Measurements from ENCODE around the gene ARHGAP18. TPM values are rescaled to one million over a fixed set of nuclear protein-coding genes. Genes with fewer than 3 reads are reported as not detected.
A peak's percentile ranks its signal among the peaks of the same experiment; 100 is the strongest.

Gene ARHGAP18
- total and polyA plus RNA-seq, 4 donors: 1.6 to 8.0 (median 3.0) TPM

DNA sequence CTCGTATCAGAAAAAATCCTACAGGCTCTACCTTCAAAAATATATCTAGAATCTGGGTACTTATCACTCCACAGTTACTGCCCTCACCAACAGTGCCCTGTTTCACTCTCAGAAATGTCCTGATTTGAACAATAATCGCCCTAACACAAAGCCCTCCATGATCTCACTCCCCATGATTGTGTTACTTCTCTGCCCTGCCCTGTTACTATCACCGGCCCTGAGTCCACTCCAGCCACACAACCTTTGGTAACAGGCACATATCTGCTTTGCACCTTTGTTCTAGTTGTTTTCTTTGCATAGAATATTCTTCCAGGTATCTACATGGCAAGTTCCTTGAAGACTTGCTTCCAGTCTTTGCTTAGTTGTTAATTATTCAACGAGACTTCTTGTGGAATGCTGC, 142.0 kb downstream of the ARHGAP18 start:
- 88% methylated on average over 4 of the region's 4 CpGs for WGBS
- Histone ChIP-seq H3K27me3 (ENCODE audit: control insufficient read depth in 4 of 4, insufficient read depth in 4 of 4, low read length in 3 of 4) (no peaks in the 10 kb centered on the region), H3K9me3 (ENCODE audit: control insufficient read depth in 4 of 4, low read length in 3 of 4) (no peaks in the 10 kb centered on the region), H3K4me1 (ENCODE audit: control insufficient read depth in 4 of 4, insufficient read depth in 4 of 4, low read length in 3 of 4) (no peaks in the 10 kb centered on the region), H3K9ac (ENCODE audit: low read depth in 1 of 2, low read length in 2 of 2) (no peak overlapping the region), H3K27ac (ENCODE audit: low read depth in 1 of 2, low read length in 2 of 2) (no peak overlapping the region), H3K4me3 (ENCODE audit: low read depth in 1 of 3, low read length in 3 of 3) (no peak overlapping the region), H3K36me3 (ENCODE audit: control insufficient read depth in 4 of 4, insufficient read depth in 3 of 4, low read depth in 1 of 4, low read length in 3 of 4) (no peaks in the 10 kb centered on the region)
- TF ChIP-seq EGR1 (IDR thresholded peaks at IDR 0.05; ENCODE audit: low read depth in 2 of 2) (no peak), TAF1 (conservative IDR thresholded peaks at IDR 0.05) (no peak), GABPA (IDR thresholded peaks at IDR 0.05 in 1 of 2, conservative IDR thresholded peaks at IDR 0.05 in 1 of 2) (no peak), JUND (IDR thresholded peaks at IDR 0.05) (no peak), NR2F2 (IDR thresholded peaks at IDR 0.05) (no peak)
- TF ChIP-seq, protein P1, sequence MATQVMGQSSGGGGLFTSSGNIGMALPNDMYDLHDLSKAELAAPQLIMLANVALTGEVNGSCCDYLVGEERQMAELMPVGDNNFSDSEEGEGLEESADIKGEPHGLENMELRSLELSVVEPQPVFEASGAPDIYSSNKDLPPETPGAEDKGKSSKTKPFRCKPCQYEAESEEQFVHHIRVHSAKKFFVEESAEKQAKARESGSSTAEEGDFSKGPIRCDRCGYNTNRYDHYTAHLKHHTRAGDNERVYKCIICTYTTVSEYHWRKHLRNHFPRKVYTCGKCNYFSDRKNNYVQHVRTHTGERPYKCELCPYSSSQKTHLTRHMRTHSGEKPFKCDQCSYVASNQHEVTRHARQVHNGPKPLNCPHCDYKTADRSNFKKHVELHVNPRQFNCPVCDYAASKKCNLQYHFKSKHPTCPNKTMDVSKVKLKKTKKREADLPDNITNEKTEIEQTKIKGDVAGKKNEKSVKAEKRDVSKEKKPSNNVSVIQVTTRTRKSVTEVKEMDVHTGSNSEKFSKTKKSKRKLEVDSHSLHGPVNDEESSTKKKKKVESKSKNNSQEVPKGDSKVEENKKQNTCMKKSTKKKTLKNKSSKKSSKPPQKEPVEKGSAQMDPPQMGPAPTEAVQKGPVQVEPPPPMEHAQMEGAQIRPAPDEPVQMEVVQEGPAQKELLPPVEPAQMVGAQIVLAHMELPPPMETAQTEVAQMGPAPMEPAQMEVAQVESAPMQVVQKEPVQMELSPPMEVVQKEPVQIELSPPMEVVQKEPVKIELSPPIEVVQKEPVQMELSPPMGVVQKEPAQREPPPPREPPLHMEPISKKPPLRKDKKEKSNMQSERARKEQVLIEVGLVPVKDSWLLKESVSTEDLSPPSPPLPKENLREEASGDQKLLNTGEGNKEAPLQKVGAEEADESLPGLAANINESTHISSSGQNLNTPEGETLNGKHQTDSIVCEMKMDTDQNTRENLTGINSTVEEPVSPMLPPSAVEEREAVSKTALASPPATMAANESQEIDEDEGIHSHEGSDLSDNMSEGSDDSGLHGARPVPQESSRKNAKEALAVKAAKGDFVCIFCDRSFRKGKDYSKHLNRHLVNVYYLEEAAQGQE (IDR thresholded peaks at IDR 0.05): no peak
- TF ChIP-seq, protein P2, sequence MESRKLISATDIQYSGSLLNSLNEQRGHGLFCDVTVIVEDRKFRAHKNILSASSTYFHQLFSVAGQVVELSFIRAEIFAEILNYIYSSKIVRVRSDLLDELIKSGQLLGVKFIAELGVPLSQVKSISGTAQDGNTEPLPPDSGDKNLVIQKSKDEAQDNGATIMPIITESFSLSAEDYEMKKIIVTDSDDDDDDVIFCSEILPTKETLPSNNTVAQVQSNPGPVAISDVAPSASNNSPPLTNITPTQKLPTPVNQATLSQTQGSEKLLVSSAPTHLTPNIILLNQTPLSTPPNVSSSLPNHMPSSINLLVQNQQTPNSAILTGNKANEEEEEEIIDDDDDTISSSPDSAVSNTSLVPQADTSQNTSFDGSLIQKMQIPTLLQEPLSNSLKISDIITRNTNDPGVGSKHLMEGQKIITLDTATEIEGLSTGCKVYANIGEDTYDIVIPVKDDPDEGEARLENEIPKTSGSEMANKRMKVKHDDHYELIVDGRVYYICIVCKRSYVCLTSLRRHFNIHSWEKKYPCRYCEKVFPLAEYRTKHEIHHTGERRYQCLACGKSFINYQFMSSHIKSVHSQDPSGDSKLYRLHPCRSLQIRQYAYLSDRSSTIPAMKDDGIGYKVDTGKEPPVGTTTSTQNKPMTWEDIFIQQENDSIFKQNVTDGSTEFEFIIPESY (IDR thresholded peaks at IDR 0.05): no peak
- TF ChIP-seq, protein P3, sequence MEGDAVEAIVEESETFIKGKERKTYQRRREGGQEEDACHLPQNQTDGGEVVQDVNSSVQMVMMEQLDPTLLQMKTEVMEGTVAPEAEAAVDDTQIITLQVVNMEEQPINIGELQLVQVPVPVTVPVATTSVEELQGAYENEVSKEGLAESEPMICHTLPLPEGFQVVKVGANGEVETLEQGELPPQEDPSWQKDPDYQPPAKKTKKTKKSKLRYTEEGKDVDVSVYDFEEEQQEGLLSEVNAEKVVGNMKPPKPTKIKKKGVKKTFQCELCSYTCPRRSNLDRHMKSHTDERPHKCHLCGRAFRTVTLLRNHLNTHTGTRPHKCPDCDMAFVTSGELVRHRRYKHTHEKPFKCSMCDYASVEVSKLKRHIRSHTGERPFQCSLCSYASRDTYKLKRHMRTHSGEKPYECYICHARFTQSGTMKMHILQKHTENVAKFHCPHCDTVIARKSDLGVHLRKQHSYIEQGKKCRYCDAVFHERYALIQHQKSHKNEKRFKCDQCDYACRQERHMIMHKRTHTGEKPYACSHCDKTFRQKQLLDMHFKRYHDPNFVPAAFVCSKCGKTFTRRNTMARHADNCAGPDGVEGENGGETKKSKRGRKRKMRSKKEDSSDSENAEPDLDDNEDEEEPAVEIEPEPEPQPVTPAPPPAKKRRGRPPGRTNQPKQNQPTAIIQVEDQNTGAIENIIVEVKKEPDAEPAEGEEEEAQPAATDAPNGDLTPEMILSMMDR (IDR thresholded peaks at IDR 0.05; ENCODE audit: low read depth, low read length, missing input control): no peak
- TF ChIP-seq, protein P4, sequence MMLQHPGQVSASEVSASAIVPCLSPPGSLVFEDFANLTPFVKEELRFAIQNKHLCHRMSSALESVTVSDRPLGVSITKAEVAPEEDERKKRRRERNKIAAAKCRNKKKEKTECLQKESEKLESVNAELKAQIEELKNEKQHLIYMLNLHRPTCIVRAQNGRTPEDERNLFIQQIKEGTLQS (IDR thresholded peaks at IDR 0.05): no peak
- TF ChIP-seq, protein P5, sequence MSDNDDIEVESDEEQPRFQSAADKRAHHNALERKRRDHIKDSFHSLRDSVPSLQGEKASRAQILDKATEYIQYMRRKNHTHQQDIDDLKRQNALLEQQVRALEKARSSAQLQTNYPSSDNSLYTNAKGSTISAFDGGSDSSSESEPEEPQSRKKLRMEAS (IDR thresholded peaks at IDR 0.05): no peak
- DNase-seq (ENCODE audit: low spot score): no peak

DNA sequence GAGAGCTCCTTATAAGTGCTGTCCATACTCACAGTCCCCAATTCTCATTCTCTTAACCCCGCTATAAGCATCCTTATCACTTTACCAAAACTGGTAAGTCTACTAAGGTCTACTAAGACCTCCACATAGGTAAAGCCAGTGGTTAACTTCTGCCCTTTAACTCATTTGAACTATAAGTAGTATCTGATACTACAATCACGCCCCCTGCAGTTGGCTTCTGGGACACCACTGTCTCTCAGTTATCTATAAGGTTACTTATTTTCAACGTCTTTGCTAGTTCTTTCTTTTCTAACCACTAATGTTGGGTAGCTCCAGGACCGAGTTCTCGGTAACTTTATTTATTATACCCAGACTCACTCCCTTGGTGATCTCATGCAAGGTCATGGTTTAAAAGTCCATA, 142.6 kb downstream of the ARHGAP18 start:
- TF ChIP-seq RAD21 (IDR thresholded peaks at IDR 0.05) (peak in 1 of 2 donors; percentile 35), TAF1 (conservative IDR thresholded peaks at IDR 0.05) (no peak), EGR1 (IDR thresholded peaks at IDR 0.05; ENCODE audit: low read depth in 2 of 2) (no peak), SP1 (IDR thresholded peaks at IDR 0.05) (no peak), NR2F2 (IDR thresholded peaks at IDR 0.05) (no peak), HNF4A (conservative IDR thresholded peaks at IDR 0.05) (no peak)
- TF ChIP-seq, protein P2 (IDR thresholded peaks at IDR 0.05): no peak
- TF ChIP-seq, protein P4 (IDR thresholded peaks at IDR 0.05): no peak
- TF ChIP-seq, protein P1 (IDR thresholded peaks at IDR 0.05): no peak
- TF ChIP-seq, protein P3 (IDR thresholded peaks at IDR 0.05; ENCODE audit: low read depth, low read length, missing input control): peak; percentile 18
- H3K4me3 ChIP-seq (ENCODE audit: low read depth in 1 of 3, low read length in 3 of 3): no peak overlapping the region
- H3K27ac ChIP-seq (ENCODE audit: low read depth in 1 of 2, low read length in 2 of 2): no peak overlapping the region
- H3K9me3 ChIP-seq (ENCODE audit: control insufficient read depth in 4 of 4, low read length in 3 of 4): no peaks in the 10 kb centered on the region
- no peaks in the 10 kb centered on the region for H3K4me1 ChIP-seq (ENCODE audit: control insufficient read depth in 4 of 4, insufficient read depth in 4 of 4, low read length in 3 of 4)
- peak; percentile 64 for DNase-seq (ENCODE audit: low spot score)
- WGBS: 80% methylated on average over 5 of the region's 5 CpGs
- no peaks in the 10 kb centered on the region for H3K27me3 ChIP-seq (ENCODE audit: control insufficient read depth in 4 of 4, insufficient read depth in 4 of 4, low read length in 3 of 4)
- H3K9ac ChIP-seq (ENCODE audit: low read depth in 1 of 2, low read length in 2 of 2): no peak overlapping the region
- H3K36me3 ChIP-seq (ENCODE audit: control insufficient read depth in 4 of 4, insufficient read depth in 3 of 4, low read depth in 1 of 4, low read length in 3 of 4): no peaks in the 10 kb centered on the region

Measured in liver (tissue), 9 donors.